Measurements from ENCODE around the gene SUMO3.

SUMO3 gene

DNA sequence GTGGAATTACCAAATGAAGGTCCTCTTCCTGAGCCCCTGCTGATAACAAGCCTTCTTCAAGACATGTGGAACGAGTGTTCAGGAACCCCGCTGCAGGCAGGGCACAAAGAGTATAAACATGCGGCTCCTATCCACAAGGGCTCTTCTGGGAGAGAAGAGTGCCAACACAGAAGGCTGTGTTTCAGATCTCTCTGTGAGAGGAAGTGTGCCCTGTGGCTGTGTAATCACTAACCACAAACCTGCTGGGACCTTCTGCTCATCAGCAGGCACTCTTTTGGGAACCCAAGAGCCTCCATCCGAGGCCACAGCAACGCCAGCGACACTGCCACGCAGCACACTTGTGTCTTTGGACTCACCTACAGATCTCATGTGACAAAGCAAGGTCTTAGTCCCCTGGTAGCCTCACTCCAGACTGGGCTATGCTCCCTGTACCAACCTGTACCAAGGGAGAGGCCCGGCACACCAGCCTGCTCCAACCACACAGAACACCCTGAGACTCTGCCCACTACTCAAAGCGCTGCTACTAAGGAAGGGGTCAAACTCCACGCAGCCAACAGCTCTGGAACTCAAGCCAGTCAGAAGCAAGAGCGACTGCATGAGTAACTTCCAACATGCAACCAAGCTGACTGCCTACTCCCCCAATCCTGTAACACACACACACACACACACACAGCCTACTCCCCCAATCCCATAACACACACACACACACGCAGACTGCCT lies 47.9 kb upstream of the SUMO3 start:
- Histone ChIP-seq H3K36me3 (replicated peaks; ENCODE audit: insufficient read depth, low read length) (no peaks in the 10 kb centered on the region), H3K9me3 (replicated peaks; ENCODE audit: insufficient read depth, low read length) (no peaks in the 10 kb centered on the region), H3F3A (ENCODE audit: insufficient read depth, low read length) (no peaks in the 10 kb centered on the region), H3K4me2 (ENCODE audit: low read depth, low read length) (no peak overlapping the region), H3K4me3 (ENCODE audit: low read length) (no peak overlapping the region), H3K27me3 (replicated peaks; ENCODE audit: insufficient read depth, low read length) (no peaks in the 10 kb centered on the region), H2AFZ (ENCODE audit: low read length) (no peak overlapping the region), H3K79me2 (ENCODE audit: low read length) (peaks cover 90% of the 10 kb centered on the region), H3K4me1 (ENCODE audit: low read length) (peaks cover 10% of the 10 kb centered on the region), H3K9ac (ENCODE audit: low read length) (no peak overlapping the region), H4K20me1 (ENCODE audit: insufficient read depth, low read length) (peaks cover 6% of the 10 kb centered on the region; the same call in 1 of the 2 replicates), H3K27ac (ENCODE audit: low read length) (no peak overlapping the region), H3K9me2 (replicated peaks; ENCODE audit: insufficient read depth, low read length) (no peaks in the 10 kb centered on the region)
- TF ChIP-seq EZH2phosphoT487 (IDR thresholded peaks at IDR 0.05; ENCODE audit: low read length) (no peak), EZH2 (optimal IDR thresholded peaks at IDR 0.05; ENCODE audit: low read depth, low read length) (no peak)
- TF ChIP-seq, protein P1, sequence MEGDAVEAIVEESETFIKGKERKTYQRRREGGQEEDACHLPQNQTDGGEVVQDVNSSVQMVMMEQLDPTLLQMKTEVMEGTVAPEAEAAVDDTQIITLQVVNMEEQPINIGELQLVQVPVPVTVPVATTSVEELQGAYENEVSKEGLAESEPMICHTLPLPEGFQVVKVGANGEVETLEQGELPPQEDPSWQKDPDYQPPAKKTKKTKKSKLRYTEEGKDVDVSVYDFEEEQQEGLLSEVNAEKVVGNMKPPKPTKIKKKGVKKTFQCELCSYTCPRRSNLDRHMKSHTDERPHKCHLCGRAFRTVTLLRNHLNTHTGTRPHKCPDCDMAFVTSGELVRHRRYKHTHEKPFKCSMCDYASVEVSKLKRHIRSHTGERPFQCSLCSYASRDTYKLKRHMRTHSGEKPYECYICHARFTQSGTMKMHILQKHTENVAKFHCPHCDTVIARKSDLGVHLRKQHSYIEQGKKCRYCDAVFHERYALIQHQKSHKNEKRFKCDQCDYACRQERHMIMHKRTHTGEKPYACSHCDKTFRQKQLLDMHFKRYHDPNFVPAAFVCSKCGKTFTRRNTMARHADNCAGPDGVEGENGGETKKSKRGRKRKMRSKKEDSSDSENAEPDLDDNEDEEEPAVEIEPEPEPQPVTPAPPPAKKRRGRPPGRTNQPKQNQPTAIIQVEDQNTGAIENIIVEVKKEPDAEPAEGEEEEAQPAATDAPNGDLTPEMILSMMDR (IDR thresholded peaks at IDR 0.05; ENCODE audit: low read length): no peak
- peak; percentile 32 for DNase-seq

DNA sequence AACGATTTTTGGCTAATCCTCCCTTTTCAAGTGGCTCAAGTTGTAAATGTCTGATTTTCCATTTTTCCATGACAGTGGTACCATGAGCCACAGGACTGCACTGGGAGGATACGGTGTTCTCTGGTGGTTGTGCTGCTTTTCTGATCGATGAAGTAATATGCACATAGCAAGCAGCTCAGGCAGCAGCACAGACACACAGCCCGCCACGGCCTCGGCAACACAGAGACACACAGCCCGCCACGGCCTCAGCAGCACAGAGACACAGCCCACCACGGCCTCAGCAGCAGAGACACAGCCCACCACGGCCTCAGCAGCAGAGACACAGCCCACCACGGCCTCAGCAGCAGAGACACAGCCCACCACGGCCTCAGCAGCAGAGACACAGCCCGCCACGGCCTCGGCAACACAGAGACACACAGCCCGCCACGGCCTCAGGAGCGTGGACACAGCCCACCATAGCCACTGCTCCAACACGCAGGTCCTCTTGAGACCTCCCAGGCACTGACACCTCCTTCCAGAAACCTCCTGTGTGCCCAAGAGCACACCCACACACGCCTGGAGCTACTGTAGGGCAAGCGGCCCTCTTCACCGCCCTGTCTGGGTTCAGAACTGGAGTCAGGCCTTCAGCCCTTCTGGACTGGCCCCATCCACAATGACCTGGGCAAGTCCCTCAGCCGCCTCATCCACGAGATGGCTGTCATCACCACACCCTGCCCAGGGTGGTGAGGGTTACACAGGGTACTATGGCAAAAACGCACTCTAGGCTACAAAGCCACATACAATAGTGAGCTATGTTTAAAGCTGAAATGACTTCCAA lies 45.2 kb upstream of the SUMO3 start:
- no peaks in the 10 kb centered on the region for H3F3A ChIP-seq (ENCODE audit: insufficient read depth, low read length)
- no peak overlapping the region for H3K4me2 ChIP-seq (ENCODE audit: low read depth, low read length)
- H3K27ac ChIP-seq (ENCODE audit: low read length): no peak overlapping the region
- no peaks in the 10 kb centered on the region for H3K9me2 ChIP-seq (replicated peaks; ENCODE audit: insufficient read depth, low read length)
- H4K20me1 ChIP-seq (ENCODE audit: insufficient read depth, low read length): no peaks in the 10 kb centered on the region
- peaks cover 69% of the 10 kb centered on the region for H3K79me2 ChIP-seq (ENCODE audit: low read length)
- no peaks in the 10 kb centered on the region for H3K9me3 ChIP-seq (replicated peaks; ENCODE audit: insufficient read depth, low read length)
- no peaks in the 10 kb centered on the region for H3K27me3 ChIP-seq (replicated peaks; ENCODE audit: insufficient read depth, low read length)
- no peak overlapping the region for H3K4me3 ChIP-seq (ENCODE audit: low read length)
- H3K9ac ChIP-seq (ENCODE audit: low read length): no peak overlapping the region
- H2AFZ ChIP-seq (ENCODE audit: low read length): no peak overlapping the region
- TF ChIP-seq EZH2 (optimal IDR thresholded peaks at IDR 0.05; ENCODE audit: low read depth, low read length): no peak
- TF ChIP-seq, protein P1 (IDR thresholded peaks at IDR 0.05; ENCODE audit: low read length): no peak
- TF ChIP-seq EZH2phosphoT487 (IDR thresholded peaks at IDR 0.05; ENCODE audit: low read length): no peak
- no peak for DNase-seq
- no peaks in the 10 kb centered on the region for H3K36me3 ChIP-seq (replicated peaks; ENCODE audit: insufficient read depth, low read length)
- peaks cover 10% of the 10 kb centered on the region for H3K4me1 ChIP-seq (ENCODE audit: low read length)

DNA sequence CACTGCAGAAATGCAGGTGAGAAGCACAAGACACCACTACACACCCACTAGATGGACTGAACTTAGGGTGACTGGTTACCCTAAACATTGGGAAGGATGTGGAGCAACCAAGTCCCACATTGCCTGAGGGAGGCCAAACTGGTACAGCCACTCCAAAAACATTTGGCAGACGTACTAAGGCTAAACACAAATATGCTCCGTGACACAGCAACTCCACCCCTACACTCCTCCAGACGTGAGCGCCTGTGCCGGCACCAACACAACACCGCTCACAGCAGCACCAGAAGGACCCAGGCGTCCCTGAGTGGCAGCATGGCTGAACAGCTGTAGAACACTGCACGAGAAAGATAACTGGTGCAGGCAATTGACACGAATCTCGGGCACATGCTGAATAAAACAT lies 40.9 kb upstream of the SUMO3 start:
- Histone ChIP-seq H3K4me1 (ENCODE audit: low read length) (no peaks in the 10 kb centered on the region), H3K79me2 (ENCODE audit: low read length) (peaks cover 36% of the 10 kb centered on the region)

More for the DNA sequence above, 40.9 kb upstream of the SUMO3 start:
- Histone ChIP-seq H4K20me1 (ENCODE audit: insufficient read depth, low read length) (no peaks in the 10 kb centered on the region), H3K4me2 (ENCODE audit: low read depth, low read length) (no peak overlapping the region), H3F3A (ENCODE audit: insufficient read depth, low read length) (no peaks in the 10 kb centered on the region), H3K9me2 (replicated peaks; ENCODE audit: insufficient read depth, low read length) (no peaks in the 10 kb centered on the region), H3K9me3 (replicated peaks; ENCODE audit: insufficient read depth, low read length) (no peaks in the 10 kb centered on the region), H3K36me3 (replicated peaks; ENCODE audit: insufficient read depth, low read length) (no peaks in the 10 kb centered on the region), H2AFZ (ENCODE audit: low read length) (no peak overlapping the region), H3K27ac (ENCODE audit: low read length) (no peak overlapping the region), H3K4me3 (ENCODE audit: low read length) (no peak overlapping the region), H3K9ac (ENCODE audit: low read length) (no peak overlapping the region), H3K27me3 (replicated peaks; ENCODE audit: insufficient read depth, low read length) (no peaks in the 10 kb centered on the region)
- TF ChIP-seq EZH2phosphoT487 (IDR thresholded peaks at IDR 0.05; ENCODE audit: low read length): no peak
- TF ChIP-seq EZH2 (optimal IDR thresholded peaks at IDR 0.05; ENCODE audit: low read depth, low read length): no peak
- TF ChIP-seq, protein P1 (IDR thresholded peaks at IDR 0.05; ENCODE audit: low read length): no peak
- DNase-seq: no peak

Measured in MM.1S (cell line).